Measurements from ENCODE around the gene LRP1-AS.

Gene LRP1-AS

DNA sequence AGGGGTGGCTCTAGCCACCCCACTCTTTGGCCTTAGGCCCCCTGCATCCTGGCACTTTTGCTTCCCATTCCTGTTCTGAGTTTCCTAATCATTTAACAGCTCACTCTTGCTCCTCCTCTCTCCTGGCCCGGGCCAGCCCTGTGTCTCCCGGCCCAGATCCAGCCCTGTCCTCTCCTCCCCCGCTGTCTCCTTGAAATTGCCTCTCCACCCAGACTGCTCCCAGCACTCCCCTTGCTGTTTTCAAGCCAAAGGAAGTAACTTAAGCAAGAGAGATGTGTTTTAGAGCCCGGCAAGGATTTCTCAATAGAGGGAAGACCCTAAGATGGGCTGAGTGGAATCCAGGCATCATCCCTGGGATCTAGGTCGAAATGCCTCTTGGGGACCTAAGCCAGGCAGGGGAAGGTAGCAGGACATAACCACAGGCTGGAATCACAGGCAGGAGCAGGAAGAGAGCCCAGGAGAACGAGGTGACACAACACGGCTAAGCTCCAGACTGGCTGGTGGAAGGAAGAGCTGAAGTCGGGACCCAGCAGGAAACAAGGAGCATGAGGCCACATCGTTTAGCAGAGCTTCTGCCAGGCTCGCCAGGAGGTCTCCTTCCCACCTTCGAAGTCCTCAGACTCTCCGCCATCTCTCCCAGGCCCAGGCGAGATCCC lies 2.0 kb upstream of the LRP1-AS start:
- no peaks in the 10 kb centered on the region for H3K27me3 ChIP-seq (replicated peaks; ENCODE audit: insufficient read depth, low read length)
- H3F3A ChIP-seq (ENCODE audit: insufficient read depth, low read length): no peaks in the 10 kb centered on the region
- no peak overlapping the region for H3K27ac ChIP-seq (ENCODE audit: low read length)
- H3K4me3 ChIP-seq (ENCODE audit: low read length): no peak overlapping the region
- no peak overlapping the region for H3K9ac ChIP-seq (ENCODE audit: low read length)
- DNase-seq: no peak
- no peak overlapping the region for H2AFZ ChIP-seq (ENCODE audit: low read length)
- TF ChIP-seq EZH2phosphoT487 (IDR thresholded peaks at IDR 0.05; ENCODE audit: low read length): no peak
- no peak for TF ChIP-seq CTCF (IDR thresholded peaks at IDR 0.05; ENCODE audit: low read length)
- no peak for TF ChIP-seq EZH2 (optimal IDR thresholded peaks at IDR 0.05; ENCODE audit: low read depth, low read length)
- no peaks in the 10 kb centered on the region for H4K20me1 ChIP-seq (ENCODE audit: insufficient read depth, low read length)
- H3K79me2 ChIP-seq (ENCODE audit: low read length): no peaks in the 10 kb centered on the region
- H3K4me2 ChIP-seq (ENCODE audit: low read depth, low read length): no peak overlapping the region
- H3K9me3 ChIP-seq (replicated peaks; ENCODE audit: insufficient read depth, low read length): no peaks in the 10 kb centered on the region
- H3K36me3 ChIP-seq (replicated peaks; ENCODE audit: insufficient read depth, low read length): no peaks in the 10 kb centered on the region
- no peaks in the 10 kb centered on the region for H3K9me2 ChIP-seq (replicated peaks; ENCODE audit: insufficient read depth, low read length)
- H3K4me1 ChIP-seq (ENCODE audit: low read length): no peaks in the 10 kb centered on the region

DNA sequence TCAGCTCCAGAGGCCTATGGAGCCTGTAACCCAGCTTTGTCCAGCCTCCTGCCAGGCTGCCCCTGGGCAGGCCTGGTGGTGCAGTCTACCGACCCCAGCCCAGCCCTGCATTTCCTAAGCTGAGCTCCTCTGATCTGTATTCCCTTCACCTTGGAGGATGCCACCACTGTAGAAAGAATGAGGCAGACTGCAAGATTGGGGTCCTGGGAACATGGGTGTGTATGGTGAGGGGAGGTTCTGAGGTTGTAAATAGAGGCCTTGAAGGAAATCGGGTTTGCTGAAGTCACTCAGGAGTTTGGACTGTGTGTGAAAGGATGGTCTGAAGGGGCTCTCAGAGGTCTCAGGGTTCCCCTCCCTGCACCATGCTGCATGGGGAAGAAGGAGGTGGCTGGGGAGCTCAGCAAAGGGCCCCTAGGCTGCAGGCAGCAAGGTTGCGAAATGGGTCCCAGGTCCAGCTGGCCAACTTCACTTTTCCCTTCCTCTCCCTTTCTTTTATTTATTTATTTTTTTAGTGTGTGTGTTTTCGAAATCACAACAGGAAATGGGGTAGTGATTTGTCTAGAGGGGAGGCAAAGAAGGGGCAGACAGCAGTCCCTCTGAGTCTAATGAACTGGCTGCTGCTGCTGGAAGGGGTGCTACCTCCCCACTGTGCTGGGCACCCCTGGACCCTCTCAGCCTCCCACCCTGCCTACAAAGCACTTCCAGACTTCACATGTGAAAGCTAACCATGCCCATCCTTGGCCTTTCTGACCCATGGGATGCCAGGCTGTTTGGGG lies 1.2 kb upstream of the LRP1-AS start:
- no peaks in the 10 kb centered on the region for H3K36me3 ChIP-seq (replicated peaks; ENCODE audit: insufficient read depth, low read length)
- no peak overlapping the region for H2AFZ ChIP-seq (ENCODE audit: low read length)
- H3K27me3 ChIP-seq (replicated peaks; ENCODE audit: insufficient read depth, low read length): no peaks in the 10 kb centered on the region
- H3K9me3 ChIP-seq (replicated peaks; ENCODE audit: insufficient read depth, low read length): no peaks in the 10 kb centered on the region
- TF ChIP-seq EZH2phosphoT487 (IDR thresholded peaks at IDR 0.05; ENCODE audit: low read length) (no peak), EZH2 (optimal IDR thresholded peaks at IDR 0.05; ENCODE audit: low read depth, low read length) (no peak), CTCF (IDR thresholded peaks at IDR 0.05; ENCODE audit: low read length) (no peak)
- no peaks in the 10 kb centered on the region for H3K4me1 ChIP-seq (ENCODE audit: low read length)
- H3K27ac ChIP-seq (ENCODE audit: low read length): no peak overlapping the region
- H3K9me2 ChIP-seq (replicated peaks; ENCODE audit: insufficient read depth, low read length): no peaks in the 10 kb centered on the region
- H3K4me2 ChIP-seq (ENCODE audit: low read depth, low read length): no peak overlapping the region
- no peak overlapping the region for H3K9ac ChIP-seq (ENCODE audit: low read length)
- DNase-seq: no peak
- no peak overlapping the region for H3K4me3 ChIP-seq (ENCODE audit: low read length)
- no peaks in the 10 kb centered on the region for H3K79me2 ChIP-seq (ENCODE audit: low read length)
- no peaks in the 10 kb centered on the region for H3F3A ChIP-seq (ENCODE audit: insufficient read depth, low read length)
- H4K20me1 ChIP-seq (ENCODE audit: insufficient read depth, low read length): no peaks in the 10 kb centered on the region

GRCh38 chr12:57146092-57146491 lies 1.3 kb downstream of the LRP1-AS start:
- Histone ChIP-seq H3K9me3 (replicated peaks; ENCODE audit: insufficient read depth, low read length) (no peaks in the 10 kb centered on the region), H3K4me2 (ENCODE audit: low read depth, low read length) (no peak overlapping the region), H3K4me3 (ENCODE audit: low read length) (no peak overlapping the region), H3K36me3 (replicated peaks; ENCODE audit: insufficient read depth, low read length) (no peaks in the 10 kb centered on the region), H4K20me1 (ENCODE audit: insufficient read depth, low read length) (no peaks in the 10 kb centered on the region), H3K4me1 (ENCODE audit: low read length) (no peaks in the 10 kb centered on the region), H2AFZ (ENCODE audit: low read length) (no peak overlapping the region), H3K27me3 (replicated peaks; ENCODE audit: insufficient read depth, low read length) (no peaks in the 10 kb centered on the region), H3K27ac (ENCODE audit: low read length) (no peak overlapping the region), H3F3A (ENCODE audit: insufficient read depth, low read length) (no peaks in the 10 kb centered on the region), H3K9ac (ENCODE audit: low read length) (no peak overlapping the region), H3K9me2 (replicated peaks; ENCODE audit: insufficient read depth, low read length) (no peaks in the 10 kb centered on the region), H3K79me2 (ENCODE audit: low read length) (no peaks in the 10 kb centered on the region)
- TF ChIP-seq EZH2phosphoT487 (IDR thresholded peaks at IDR 0.05; ENCODE audit: low read length) (no peak), EZH2 (optimal IDR thresholded peaks at IDR 0.05; ENCODE audit: low read depth, low read length) (no peak), CTCF (IDR thresholded peaks at IDR 0.05; ENCODE audit: low read length) (no peak)
- no peak for DNase-seq

Measured in MM.1S (cell line).